Measurements from ENCODE around the gene KIF5C. TPM values are rescaled to one million over a fixed set of nuclear protein-coding genes. Genes with fewer than 3 reads are reported as not detected.

KIF5C gene
- total and polyA plus RNA-seq, 4 donors, result 0.06 to 0.25 (median 0.14) TPM

- Histone ChIP-seq H3K27me3 (ENCODE audit: control insufficient read depth in 4 of 4, insufficient read depth in 4 of 4, low read length in 3 of 4) (peaks cover 0 to 19% (median 5%) of the 10 kb centered on the region in 4 donors), H3K9me3 (ENCODE audit: control insufficient read depth in 4 of 4, low read length in 3 of 4) (no peaks in the 10 kb centered on the region), H3K9ac (ENCODE audit: low read depth in 1 of 2, low read length in 2 of 2) (no peak overlapping the region), H3K36me3 (ENCODE audit: control insufficient read depth in 4 of 4, insufficient read depth in 3 of 4, low read depth in 1 of 4, low read length in 3 of 4) (no peaks in the 10 kb centered on the region), H3K4me1 (ENCODE audit: control insufficient read depth in 4 of 4, insufficient read depth in 4 of 4, low read length in 3 of 4) (peaks cover 0 to 11% (median 6%) of the 10 kb centered on the region in 4 donors), H3K27ac (ENCODE audit: low read depth in 1 of 2, low read length in 2 of 2) (no peak overlapping the region), H3K4me3 (ENCODE audit: low read depth in 1 of 3, low read length in 3 of 3) (no peak overlapping the region)
- no peak for TF ChIP-seq TAF1 (conservative IDR thresholded peaks at IDR 0.05)
- no peak for DNase-seq (ENCODE audit: low spot score)
- 93% methylated on average over 4 of the region's 4 CpGs for WGBS
Measured at GRCh38 chr2:149036507-149037293, 161.7 kb downstream of the KIF5C start.

GRCh38 chr2:149037851-149038250 is 162.8 kb downstream of the KIF5C start:
- H3K4me3 ChIP-seq (ENCODE audit: low read depth in 1 of 3, low read length in 3 of 3), result no peak overlapping the region
- 43% methylated on average over 8 of the region's 8 CpGs for WGBS
- no peaks in the 10 kb centered on the region for H3K9me3 ChIP-seq (ENCODE audit: control insufficient read depth in 4 of 4, low read length in 3 of 4)
- H3K27me3 ChIP-seq (ENCODE audit: control insufficient read depth in 4 of 4, insufficient read depth in 4 of 4, low read length in 3 of 4), result peaks cover 0 to 19% (median 5%) of the 10 kb centered on the region in 4 donors
- no peak overlapping the region for H3K9ac ChIP-seq (ENCODE audit: low read depth in 1 of 2, low read length in 2 of 2)
- TF ChIP-seq GABPA (IDR thresholded peaks at IDR 0.05 in 1 of 2, conservative IDR thresholded peaks at IDR 0.05 in 1 of 2) (no peak), ATF3 (IDR thresholded peaks at IDR 0.05) (no peak), ZBTB33 (IDR thresholded peaks at IDR 0.05) (no peak), EGR1 (IDR thresholded peaks at IDR 0.05; ENCODE audit: low read depth in 2 of 2) (no peak), HNF4G (IDR thresholded peaks at IDR 0.05) (no peak), SP1 (IDR thresholded peaks at IDR 0.05) (no peak), NR2F2 (IDR thresholded peaks at IDR 0.05) (no peak), YY1 (IDR thresholded peaks at IDR 0.05) (no peak), FOXA1 (IDR thresholded peaks at IDR 0.05) (no peak), RXRA (IDR thresholded peaks at IDR 0.05) (no peak), CTCF (IDR thresholded peaks at IDR 0.05; ENCODE audit: low read depth, low read length, missing input control) (no peak), JUND (IDR thresholded peaks at IDR 0.05) (no peak), REST (IDR thresholded peaks at IDR 0.05) (no peak), TAF1 (conservative IDR thresholded peaks at IDR 0.05) (no peak), HNF4A (conservative IDR thresholded peaks at IDR 0.05) (no peak), FOXA2 (IDR thresholded peaks at IDR 0.05) (no peak), RAD21 (IDR thresholded peaks at IDR 0.05) (no peak), MAX (IDR thresholded peaks at IDR 0.05) (no peak)
- peaks cover 0 to 11% (median 6%) of the 10 kb centered on the region in 4 donors for H3K4me1 ChIP-seq (ENCODE audit: control insufficient read depth in 4 of 4, insufficient read depth in 4 of 4, low read length in 3 of 4)
- DNase-seq (ENCODE audit: low spot score), result no peak
- no peak overlapping the region for H3K27ac ChIP-seq (ENCODE audit: low read depth in 1 of 2, low read length in 2 of 2)
- H3K36me3 ChIP-seq (ENCODE audit: control insufficient read depth in 4 of 4, insufficient read depth in 3 of 4, low read depth in 1 of 4, low read length in 3 of 4), result no peaks in the 10 kb centered on the region
